ENCODE results near the gene FHIT. TPM values are rescaled to one million over a fixed set of nuclear protein-coding genes. Genes with fewer than 3 reads are reported as not detected.

The FHIT gene
- total and polyA plus RNA-seq, 2 experiments from 2014 or later = 0.22 to 0.90 TPM

DNA sequence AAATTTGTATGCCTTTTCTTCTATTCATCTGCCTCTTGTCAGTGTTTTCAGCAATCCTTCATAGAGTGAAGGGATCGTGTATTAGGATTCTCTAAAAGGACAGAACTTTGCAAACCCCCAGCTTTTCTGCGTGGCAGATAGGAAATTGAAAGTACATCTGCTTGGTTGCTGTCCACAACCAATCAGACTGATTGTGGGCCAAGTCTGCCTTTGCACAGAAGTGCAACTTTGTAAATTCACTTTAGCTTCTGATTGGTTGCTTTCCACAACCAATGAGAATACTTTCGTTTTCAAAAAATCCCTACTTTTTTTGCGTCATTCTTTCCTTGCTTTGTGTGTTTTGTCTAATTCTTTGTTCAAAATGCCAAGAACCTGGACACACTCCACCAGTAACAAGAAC lies 847.4 kb downstream of the FHIT start:
- H3K9me3 ChIP-seq (ENCODE audit: low read depth) = no peaks in the 10 kb centered on the region
- in situ Hi-C loops (cut with MboI) = no loop called here
- DNase-seq = peak; percentile 5
- H3K27me3 ChIP-seq (replicated peaks; ENCODE audit: insufficient read depth) = 0 out of 2 replicates have a peak, but pooled peaks cover 5% of the 10 kb centered on the region
- TF ChIP-seq EZH2 (IDR thresholded peaks at IDR 0.05; ENCODE audit: insufficient read depth, poor library complexity, severe bottlenecking) = no peak
- no peak overlapping the region for H3K9ac ChIP-seq
- no peaks in the 10 kb centered on the region for H3K4me1 ChIP-seq (ENCODE audit: insufficient read depth)
- H3K36me3 ChIP-seq (ENCODE audit: low read depth) = no peaks in the 10 kb centered on the region
- no peaks in the 10 kb centered on the region for H3K79me2 ChIP-seq (ENCODE audit: insufficient read depth)
- H4K20me1 ChIP-seq (ENCODE audit: insufficient read depth) = no peaks in the 10 kb centered on the region
- no peak overlapping the region for H3K27ac ChIP-seq
- WGBS, 2 experiments (ENCODE audit: low coverage in 1 of 2, low lambda C conversion rate in 2 of 2, missing lambda C conversion rate in 2 of 2) = 57 to 70% methylated on average over 4 of the region's 4 CpGs
- H3F3A ChIP-seq (ENCODE audit: insufficient read depth) = no peaks in the 10 kb centered on the region
- no peak overlapping the region for H3K4me2 ChIP-seq (ENCODE audit: unreplicated experiment)
- 0 out of 2 replicates have a peak overlapping the region, but pooled peaks have one; percentile 21 for H3K4me3 ChIP-seq
- H2AFZ ChIP-seq = no peak overlapping the region
- H3K9me2 ChIP-seq (ENCODE audit: insufficient read depth) = no peaks in the 10 kb centered on the region

DNA sequence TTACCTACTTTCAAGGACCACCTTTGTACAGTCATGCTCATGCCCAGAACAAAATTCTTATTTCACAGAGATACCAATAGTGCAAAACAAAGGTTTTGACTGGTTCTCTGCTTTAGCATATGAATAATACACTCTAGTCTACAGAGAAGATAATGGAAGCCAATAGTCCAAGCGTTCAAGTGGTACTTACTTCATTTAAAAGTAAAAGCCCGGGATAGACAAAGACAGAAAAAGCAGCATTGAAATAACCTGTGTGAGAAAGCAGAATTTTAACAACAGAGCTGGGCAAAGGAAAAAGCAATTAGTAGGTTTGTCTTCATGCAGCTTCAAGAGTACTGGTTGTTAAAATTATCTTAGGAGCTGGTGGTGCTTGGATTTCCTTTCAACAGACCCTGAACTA lies 848.3 kb downstream of the FHIT start:
- Histone ChIP-seq H2AFZ (no peak overlapping the region), H3K9ac (no peak overlapping the region), H3K27ac (no peak overlapping the region), H3K9me3 (ENCODE audit: low read depth) (no peaks in the 10 kb centered on the region), H3K27me3 (replicated peaks; ENCODE audit: insufficient read depth) (no peaks in the 10 kb centered on the region), H4K20me1 (ENCODE audit: insufficient read depth) (no peaks in the 10 kb centered on the region), H3K79me2 (ENCODE audit: insufficient read depth) (no peaks in the 10 kb centered on the region), H3K9me2 (ENCODE audit: insufficient read depth) (no peaks in the 10 kb centered on the region), H3K4me3 (no peak overlapping the region), H3F3A (ENCODE audit: insufficient read depth) (no peaks in the 10 kb centered on the region), H3K36me3 (ENCODE audit: low read depth) (no peaks in the 10 kb centered on the region), H3K4me1 (ENCODE audit: insufficient read depth) (no peaks in the 10 kb centered on the region), H3K4me2 (ENCODE audit: unreplicated experiment) (no peak overlapping the region)
- no peak for DNase-seq
- in situ Hi-C loops (cut with MboI) = no loop called here
- no peak for TF ChIP-seq EZH2phosphoT487 (IDR thresholded peaks at IDR 0.05; ENCODE audit: insufficient read depth, low read depth)
- no peak for TF ChIP-seq EZH2 (IDR thresholded peaks at IDR 0.05; ENCODE audit: insufficient read depth, poor library complexity, severe bottlenecking)
- 41 to 61% methylated on average over 2 of the region's 2 CpGs for WGBS, 2 experiments (ENCODE audit: low coverage in 1 of 2, low lambda C conversion rate in 2 of 2, missing lambda C conversion rate in 2 of 2)

DNA sequence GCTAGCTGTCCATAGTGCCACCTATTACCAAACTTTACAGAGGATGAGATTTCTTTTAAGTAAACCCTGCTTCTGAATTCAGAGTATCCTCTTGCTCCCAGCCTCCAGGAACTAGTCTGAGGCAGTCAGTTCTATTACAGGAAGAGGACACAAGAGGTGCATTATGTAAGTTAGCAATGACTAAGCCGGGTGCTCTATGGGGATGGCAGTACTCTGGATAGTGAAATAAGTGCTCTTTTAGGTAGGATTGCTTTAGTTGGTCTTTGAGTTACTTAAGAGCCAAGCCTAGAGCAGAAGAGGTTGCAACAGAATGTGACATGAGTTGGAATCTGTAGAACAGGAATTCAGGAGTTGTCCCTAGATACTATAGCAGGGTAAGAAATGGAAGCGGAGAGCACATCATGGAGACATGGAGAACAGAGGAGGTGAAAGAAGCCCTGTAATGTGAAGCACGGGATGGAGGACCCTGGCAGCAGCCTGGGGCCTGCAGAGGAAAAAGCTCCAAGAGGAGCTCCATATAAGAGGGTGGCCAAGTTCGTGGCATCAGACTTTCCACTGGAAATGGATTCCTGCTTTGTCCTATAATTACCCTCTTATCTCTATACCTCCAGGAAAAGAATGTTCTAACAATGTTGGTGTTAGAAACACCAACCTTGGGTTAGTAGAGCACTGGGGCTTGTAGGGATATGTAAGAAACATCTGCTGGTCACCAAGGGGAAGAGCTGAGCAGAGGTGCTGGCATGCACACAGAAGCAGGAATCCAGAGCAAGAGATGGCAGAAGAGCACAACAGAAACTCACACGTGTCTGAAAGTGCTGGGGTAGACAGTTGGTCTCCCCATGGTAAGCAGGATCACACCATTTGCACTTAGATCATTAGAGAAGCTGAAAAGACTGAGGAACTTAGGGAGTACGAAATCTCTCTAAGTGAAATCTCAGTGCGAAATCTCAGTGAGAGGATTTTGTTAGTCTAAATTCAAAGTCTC lies 851.1 kb downstream of the FHIT start:
- H3K4me3 ChIP-seq = no peak overlapping the region
- H3K9me2 ChIP-seq (ENCODE audit: insufficient read depth) = no peaks in the 10 kb centered on the region
- H3K27me3 ChIP-seq (replicated peaks; ENCODE audit: insufficient read depth) = no peaks in the 10 kb centered on the region
- H3K4me2 ChIP-seq (ENCODE audit: unreplicated experiment) = no peak overlapping the region
- 44 to 47% methylated on average over 7 of the region's 7 CpGs for WGBS, 2 experiments (ENCODE audit: low coverage in 1 of 2, low lambda C conversion rate in 2 of 2, missing lambda C conversion rate in 2 of 2)
- H2AFZ ChIP-seq = no peak overlapping the region
- H3K9me3 ChIP-seq (ENCODE audit: low read depth) = no peaks in the 10 kb centered on the region
- peak; percentile 15 for DNase-seq
- in situ Hi-C loops (cut with MboI) = no loop called here
- H3K4me1 ChIP-seq (ENCODE audit: insufficient read depth) = no peaks in the 10 kb centered on the region
- H4K20me1 ChIP-seq (ENCODE audit: insufficient read depth) = no peaks in the 10 kb centered on the region
- TF ChIP-seq EZH2phosphoT487 (IDR thresholded peaks at IDR 0.05; ENCODE audit: insufficient read depth, low read depth) (no peak), EZH2 (IDR thresholded peaks at IDR 0.05; ENCODE audit: insufficient read depth, poor library complexity, severe bottlenecking) (no peak)
- no peaks in the 10 kb centered on the region for H3K79me2 ChIP-seq (ENCODE audit: insufficient read depth)
- H3K27ac ChIP-seq = no peak overlapping the region
- no peaks in the 10 kb centered on the region for H3F3A ChIP-seq (ENCODE audit: insufficient read depth)
- H3K9ac ChIP-seq = no peak overlapping the region
- H3K36me3 ChIP-seq (ENCODE audit: low read depth) = no peaks in the 10 kb centered on the region

DNA sequence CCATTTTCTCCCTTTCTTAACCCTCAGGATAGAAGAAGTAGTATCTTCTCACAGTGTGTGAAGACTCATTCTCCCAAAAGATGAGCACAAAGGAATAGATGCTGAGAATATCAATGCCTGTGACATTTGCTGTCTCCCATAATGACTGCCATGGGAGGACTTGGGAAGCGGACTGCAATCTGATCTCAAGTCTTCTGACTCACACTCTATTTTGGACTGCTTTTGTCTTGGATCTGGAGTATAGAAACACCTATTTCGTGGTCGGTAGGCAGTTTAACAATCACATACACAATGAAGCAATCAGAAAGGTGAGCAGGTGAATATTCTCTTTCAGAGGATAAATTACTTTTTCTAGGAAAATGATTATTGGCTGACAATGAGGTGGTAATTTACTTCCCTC lies 852.0 kb downstream of the FHIT start:
- Histone ChIP-seq H3K9me2 (ENCODE audit: insufficient read depth) (no peaks in the 10 kb centered on the region), H3F3A (ENCODE audit: insufficient read depth) (no peaks in the 10 kb centered on the region), H4K20me1 (ENCODE audit: insufficient read depth) (no peaks in the 10 kb centered on the region), H3K4me3 (no peak overlapping the region), H3K9ac (no peak overlapping the region), H3K9me3 (ENCODE audit: low read depth) (no peaks in the 10 kb centered on the region), H3K27ac (no peak overlapping the region), H3K79me2 (ENCODE audit: insufficient read depth) (no peaks in the 10 kb centered on the region), H3K4me1 (ENCODE audit: insufficient read depth) (no peaks in the 10 kb centered on the region), H3K36me3 (ENCODE audit: low read depth) (no peaks in the 10 kb centered on the region), H3K27me3 (replicated peaks; ENCODE audit: insufficient read depth) (no peaks in the 10 kb centered on the region), H3K4me2 (ENCODE audit: unreplicated experiment) (no peak overlapping the region), H2AFZ (no peak overlapping the region)
- in situ Hi-C loops (cut with MboI) = no loop called here
- TF ChIP-seq EZH2 (IDR thresholded peaks at IDR 0.05; ENCODE audit: insufficient read depth, poor library complexity, severe bottlenecking) = no peak
- TF ChIP-seq EZH2phosphoT487 (IDR thresholded peaks at IDR 0.05; ENCODE audit: insufficient read depth, low read depth) = no peak
- 47 to 55% methylated on average over 3 of the region's 3 CpGs for WGBS, 2 experiments (ENCODE audit: low coverage in 1 of 2, low lambda C conversion rate in 2 of 2, missing lambda C conversion rate in 2 of 2)
- peak; percentile 1 for DNase-seq

Data from GM23248 (cell line).